Measurements from ENCODE around the gene CENPS.

The CENPS gene

GRCh38 chr1:10444248-10444647 lies 14.0 kb downstream of the CENPS start:
- TF ChIP-seq POLR2AphosphoS5 (IDR thresholded peaks at IDR 0.05; ENCODE audit: low read depth): no peak
- no peak for TF ChIP-seq REST (IDR thresholded peaks at IDR 0.05; ENCODE audit: insufficient replicate concordance, low read depth)
- TF ChIP-seq CTCF (IDR thresholded peaks at IDR 0.05; ENCODE audit: insufficient read depth, low read length): no peak
- no peak for TF ChIP-seq GABPA (IDR thresholded peaks at IDR 0.05; ENCODE audit: low read depth)
- no peak for TF ChIP-seq SPI1 (IDR thresholded peaks at IDR 0.05; ENCODE audit: borderline replicate concordance, low read depth)
- H3K4me3 ChIP-seq (replicated peaks; ENCODE audit: insufficient read depth, low read length): no peak overlapping the region
- no peaks in the 10 kb centered on the region for H3K27me3 ChIP-seq (ENCODE audit: insufficient read depth, poor library complexity, severe bottlenecking)
- no peak overlapping the region for H3K27ac ChIP-seq (replicated peaks)
- no peak for DNase-seq (ENCODE audit: low read depth in 1 of 2, low spot score in 1 of 2)

- no peak for DNase-seq (ENCODE audit: low read depth in 1 of 2, low spot score in 1 of 2)
- Histone ChIP-seq H3K27ac (replicated peaks) (no peak overlapping the region), H3K4me3 (replicated peaks; ENCODE audit: insufficient read depth, low read length) (no peak overlapping the region), H3K27me3 (ENCODE audit: insufficient read depth, poor library complexity, severe bottlenecking) (no peaks in the 10 kb centered on the region)
- TF ChIP-seq POLR2AphosphoS5 (IDR thresholded peaks at IDR 0.05; ENCODE audit: low read depth) (no peak), REST (IDR thresholded peaks at IDR 0.05; ENCODE audit: insufficient replicate concordance, low read depth) (no peak), GABPA (IDR thresholded peaks at IDR 0.05; ENCODE audit: low read depth) (no peak), CTCF (IDR thresholded peaks at IDR 0.05; ENCODE audit: insufficient read depth, low read length) (no peak), SPI1 (IDR thresholded peaks at IDR 0.05; ENCODE audit: borderline replicate concordance, low read depth) (no peak)
Observed at GRCh38 chr1:10444795-10445397, 14.7 kb downstream of the CENPS start.

DNA sequence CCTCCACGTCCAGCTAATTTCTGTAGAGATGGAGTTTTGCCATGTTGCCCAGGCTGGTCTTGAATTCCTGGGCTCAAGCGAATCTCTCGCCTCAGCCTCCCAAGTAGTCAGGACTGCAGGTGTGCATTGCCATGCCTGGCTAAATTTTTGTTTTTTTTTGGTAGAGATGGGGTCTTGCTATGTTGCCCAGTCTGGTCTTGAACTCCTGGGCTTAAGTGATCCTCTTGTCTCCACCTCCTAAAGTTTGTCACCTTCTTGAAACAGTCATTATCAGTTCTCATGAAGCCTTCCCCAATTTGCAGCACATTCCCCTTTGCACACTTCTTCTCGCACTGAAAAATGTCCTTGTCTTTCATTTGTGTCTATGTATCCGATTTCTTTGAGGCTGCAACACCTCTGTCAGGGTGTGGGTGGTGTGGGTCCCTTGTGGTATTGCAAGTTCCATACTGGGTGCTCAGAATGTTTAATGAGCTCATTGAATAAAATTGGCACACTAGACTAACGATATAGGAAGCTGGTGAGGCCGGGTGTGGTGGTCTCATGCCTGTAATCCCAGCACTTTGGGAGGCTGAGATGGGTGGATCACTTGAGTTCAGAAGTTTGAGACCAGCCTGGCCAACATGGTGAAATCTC lies 16.7 kb downstream of the CENPS start:
- no peak for DNase-seq (ENCODE audit: low read depth in 1 of 2, low spot score in 1 of 2)
- H3K27me3 ChIP-seq (ENCODE audit: insufficient read depth, poor library complexity, severe bottlenecking): no peaks in the 10 kb centered on the region
- TF ChIP-seq POLR2AphosphoS5 (IDR thresholded peaks at IDR 0.05; ENCODE audit: low read depth) (no peak), GABPA (IDR thresholded peaks at IDR 0.05; ENCODE audit: low read depth) (no peak), CTCF (IDR thresholded peaks at IDR 0.05; ENCODE audit: insufficient read depth, low read length) (no peak), REST (IDR thresholded peaks at IDR 0.05; ENCODE audit: insufficient replicate concordance, low read depth) (no peak), SPI1 (IDR thresholded peaks at IDR 0.05; ENCODE audit: borderline replicate concordance, low read depth) (no peak)
- no peak overlapping the region for H3K4me3 ChIP-seq (replicated peaks; ENCODE audit: insufficient read depth, low read length)
- no peak overlapping the region for H3K27ac ChIP-seq (replicated peaks)

Data from HL-60 (cell line).